HG03095 (cell line): ENCODE data around the gene PEX14.

Source experiments
- ATAC-seq: cut with Tn5 transposase; IDR thresholded peaks from one replicate; pipeline ENCODE4 v1.9.1; 2021; ENCODE audit warnings: moderate library complexity; ENCODE audit not compliant: unreplicated experiment

Gene PEX14

DNA sequence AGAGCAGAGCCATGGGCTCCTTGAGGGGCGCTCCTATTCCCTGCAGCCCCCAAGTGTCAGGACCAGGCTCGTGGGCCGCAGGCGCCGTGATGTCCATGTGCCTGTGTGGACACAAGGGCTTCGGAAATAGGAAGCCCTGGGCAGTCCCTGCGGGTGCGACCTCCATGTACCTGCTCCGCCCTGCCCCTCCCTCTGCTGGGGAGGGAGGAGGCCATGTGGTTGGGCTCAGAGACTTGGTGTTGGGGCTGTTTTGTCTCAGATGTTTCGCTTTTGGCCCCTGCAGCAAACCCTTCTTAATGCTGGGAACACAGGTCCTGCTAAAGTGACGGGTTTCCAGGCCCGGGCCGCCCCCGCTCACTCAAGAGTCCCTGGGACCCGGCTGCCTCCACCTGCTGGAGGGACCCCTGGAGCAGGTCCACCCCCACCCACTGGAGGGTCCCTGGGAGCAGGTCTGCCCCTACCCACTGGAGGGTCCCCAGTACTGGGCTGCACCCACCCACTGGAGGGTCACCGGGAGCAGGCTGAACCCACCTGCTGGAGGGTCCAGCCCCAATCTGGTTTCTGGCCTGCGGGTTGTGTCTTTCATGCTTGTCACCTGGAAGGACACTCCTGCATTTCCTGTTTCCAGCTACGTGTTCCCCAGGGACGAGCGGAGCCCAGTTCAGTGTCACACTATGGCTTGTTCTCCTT is 156.5 kb downstream of the PEX14 start:
- ATAC-seq: no peak

- no peak for ATAC-seq
These were observed 157.3 kb downstream of the PEX14 start for GRCh38 chr1:10631811-10632593.

DNA sequence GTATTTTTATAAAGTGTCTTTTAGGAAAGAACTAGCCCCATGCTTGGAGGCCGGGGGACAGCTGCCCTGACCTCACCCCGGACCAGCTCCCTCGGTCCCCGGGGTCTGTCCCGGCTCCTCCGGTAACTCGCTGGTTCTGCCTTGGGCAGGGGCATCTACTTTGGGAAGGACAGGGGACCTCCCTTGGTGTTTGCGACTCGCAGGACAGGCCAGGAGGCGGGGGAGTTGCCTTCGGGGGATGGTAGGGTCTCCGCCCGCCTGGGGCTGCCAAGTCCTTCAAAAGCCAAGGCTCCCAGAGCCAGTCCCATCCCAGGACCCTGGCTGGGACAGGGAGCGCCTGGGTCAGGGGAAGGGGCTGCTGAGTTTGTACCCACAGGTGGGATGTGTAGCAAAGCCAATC is 157.9 kb downstream of the PEX14 start:
- no peak for ATAC-seq

GRCh38 chr1:10633416-10633815 is 158.7 kb downstream of the PEX14 start:
- ATAC-seq: no peak

DNA sequence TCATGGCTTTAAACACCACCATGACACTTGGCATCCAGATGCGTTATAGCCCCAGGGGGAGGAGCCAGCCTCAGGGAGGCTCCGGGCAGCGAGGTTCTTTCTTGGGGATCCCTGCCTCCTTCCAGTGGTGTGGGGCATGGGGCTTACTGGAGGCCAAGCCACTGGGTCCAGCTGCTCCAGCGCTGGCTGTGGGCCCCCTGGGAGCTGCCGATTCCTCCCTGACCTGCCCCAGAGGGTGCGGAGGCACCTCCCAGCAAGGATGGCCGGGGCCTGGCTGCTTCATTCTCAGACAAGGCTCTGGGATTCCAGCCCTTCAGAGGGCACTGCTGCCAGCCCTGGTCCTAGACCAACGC is 159.3 kb downstream of the PEX14 start:
- no peak for ATAC-seq

DNA sequence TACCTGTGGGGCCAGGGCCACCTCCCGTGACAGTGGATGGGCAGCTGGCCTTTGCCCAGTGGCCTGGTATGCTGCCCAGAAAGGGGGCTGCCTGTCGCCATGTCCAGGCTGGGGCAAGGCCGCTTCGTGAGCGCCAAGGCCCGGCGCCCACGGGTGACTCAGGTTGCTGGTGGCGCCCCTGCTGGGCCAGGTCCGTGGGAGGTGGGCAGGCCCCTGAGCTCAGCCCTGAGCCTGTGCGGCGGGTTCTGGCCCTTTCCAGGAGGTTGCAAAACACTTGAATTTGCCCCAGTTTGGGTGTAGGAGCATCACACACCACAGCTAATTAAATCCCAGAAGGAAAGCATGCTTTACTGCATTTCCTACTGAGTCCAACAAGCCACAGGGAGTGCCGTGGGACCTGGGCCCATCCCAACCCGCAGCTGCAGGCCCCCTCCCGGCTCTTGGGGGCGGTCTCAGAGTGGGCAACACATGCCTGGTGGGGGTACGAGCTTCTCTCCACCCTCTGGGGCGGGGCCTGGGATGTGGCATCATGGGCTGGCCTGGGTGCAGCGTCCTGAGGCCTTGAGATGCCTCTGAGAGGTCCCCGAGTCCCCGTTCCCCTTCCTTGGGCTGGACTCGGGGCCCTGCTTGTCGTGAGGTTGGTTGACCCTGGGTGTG is 159.8 kb downstream of the PEX14 start:
- ATAC-seq: no peak

DNA sequence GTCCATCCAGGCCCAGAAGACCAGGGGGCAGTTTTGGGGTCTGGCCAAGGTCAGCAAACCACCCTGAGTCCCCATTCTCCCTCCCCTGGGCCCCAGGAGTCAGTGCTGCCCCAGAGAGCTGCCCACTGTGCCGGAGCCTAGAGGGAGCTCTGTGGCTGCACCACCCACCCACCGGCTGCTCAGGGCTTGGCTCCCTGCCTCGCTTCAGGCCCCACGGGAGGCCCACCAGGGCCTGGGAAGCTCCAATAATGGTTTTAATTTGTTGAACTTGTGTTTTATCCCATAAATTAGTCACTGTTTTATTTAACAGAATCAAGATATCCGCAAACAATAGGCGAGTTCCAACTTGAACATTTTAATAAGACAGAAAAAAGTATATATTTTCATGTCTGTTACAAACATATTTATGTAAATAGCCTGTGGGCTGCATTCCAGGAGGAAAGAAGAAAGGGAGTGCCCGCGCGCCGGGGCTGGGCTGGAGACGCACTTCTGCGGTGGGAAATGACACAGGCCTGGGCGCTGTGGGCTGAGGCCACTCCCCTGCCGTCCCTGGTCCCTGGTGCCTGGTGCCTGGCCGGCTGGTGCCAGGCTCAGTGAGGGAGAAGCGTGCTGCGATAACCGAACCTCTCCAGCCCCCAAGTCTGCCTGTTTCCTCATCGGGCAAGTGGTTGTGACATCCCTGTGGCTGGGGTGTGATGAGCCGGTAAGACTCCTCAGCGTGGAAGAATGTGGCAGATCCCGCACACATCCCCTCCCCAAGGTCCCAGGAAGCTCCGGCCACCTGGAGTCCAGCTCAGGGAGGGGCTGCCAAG is 160.5 kb downstream of the PEX14 start:
- ATAC-seq: no peak

DNA sequence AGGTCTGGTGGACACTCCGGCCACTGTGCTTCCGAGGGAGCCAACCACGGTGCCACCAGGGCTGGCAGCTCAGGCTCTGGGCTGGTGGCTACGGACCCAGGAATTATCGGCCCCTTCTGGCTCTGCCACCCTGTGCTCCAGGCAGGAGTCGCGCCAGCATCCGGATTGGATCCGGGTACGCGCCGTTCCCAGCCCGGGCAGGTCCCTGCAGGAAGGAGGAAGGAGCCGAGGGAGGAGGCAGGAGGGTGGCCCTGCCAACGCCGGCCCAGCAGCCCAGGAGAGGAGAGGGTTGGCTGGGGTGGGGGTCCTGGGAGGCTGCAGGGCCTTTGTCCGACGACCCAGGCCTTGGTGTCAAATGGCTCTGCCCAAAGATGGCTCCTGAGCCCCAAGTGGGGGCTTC is 161.2 kb downstream of the PEX14 start:
- no peak for ATAC-seq

GRCh38 chr1:10637400-10637799 is 162.7 kb downstream of the PEX14 start:
- ATAC-seq: no peak

- no peak for ATAC-seq
These were observed 163.2 kb downstream of the PEX14 start for GRCh38 chr1:10637834-10638558.

DNA sequence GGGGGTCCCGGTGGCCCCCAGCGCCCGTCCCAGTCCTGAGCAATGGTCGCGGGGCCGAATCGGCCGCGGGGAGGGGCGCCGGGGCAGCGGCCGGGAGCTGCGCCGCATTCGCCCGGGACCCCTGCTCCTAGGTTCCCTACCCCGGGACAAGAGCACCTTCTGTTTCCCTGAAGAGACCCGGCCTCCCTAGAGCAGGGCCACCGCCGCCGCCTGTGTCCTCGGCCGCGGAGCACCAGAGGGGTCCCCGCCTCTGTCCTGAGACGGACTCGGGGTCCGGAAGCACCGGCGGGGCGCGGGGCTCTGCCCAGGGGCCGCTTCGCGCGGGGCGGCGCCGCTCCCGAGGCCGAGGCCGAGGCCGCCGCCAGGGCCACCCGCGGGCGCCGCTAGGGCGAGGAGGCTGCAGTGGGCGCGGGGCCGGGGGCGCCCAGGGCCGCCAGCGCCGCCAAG is 163.8 kb downstream of the PEX14 start:
- no peak for ATAC-seq

DNA sequence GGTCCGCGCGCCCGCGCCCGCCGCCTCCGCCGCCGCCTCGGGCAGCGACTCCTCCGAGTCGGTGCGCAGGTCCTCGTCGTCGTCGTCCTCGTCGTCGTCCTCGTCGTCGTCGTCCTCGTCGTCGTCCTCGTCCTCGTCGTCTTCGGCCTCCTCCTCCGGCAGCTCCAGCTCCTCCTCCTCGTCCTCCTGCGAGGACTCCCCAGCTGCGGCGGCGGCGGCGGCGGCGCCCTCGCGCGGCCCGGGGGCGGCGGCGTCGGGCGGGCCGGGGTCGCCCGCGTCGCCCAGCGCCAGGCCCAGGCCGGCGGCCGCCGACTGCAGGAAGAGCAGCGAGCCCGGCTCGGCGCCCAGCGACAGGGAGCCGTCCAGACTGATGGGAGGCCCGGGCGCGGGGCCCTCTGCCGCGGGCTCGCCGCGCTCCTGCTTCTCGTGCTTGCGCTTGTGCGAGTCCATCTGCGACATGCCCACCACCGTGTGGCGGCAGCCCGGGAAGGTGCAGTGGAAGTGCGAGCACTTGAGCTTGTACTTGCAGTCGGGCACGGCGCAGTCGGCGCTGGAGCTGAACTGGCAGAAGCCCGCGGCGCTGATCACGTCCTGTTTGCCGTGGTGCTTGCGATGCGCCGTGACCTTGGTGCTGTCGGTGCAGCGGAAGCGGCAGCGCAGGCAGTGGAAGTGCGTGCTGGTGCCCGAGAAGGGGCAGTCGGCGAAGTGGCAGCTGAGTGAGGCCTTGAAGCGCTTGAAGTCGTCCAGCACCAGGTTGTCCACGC is 164.4 kb downstream of the PEX14 start:
- ATAC-seq: no peak

DNA sequence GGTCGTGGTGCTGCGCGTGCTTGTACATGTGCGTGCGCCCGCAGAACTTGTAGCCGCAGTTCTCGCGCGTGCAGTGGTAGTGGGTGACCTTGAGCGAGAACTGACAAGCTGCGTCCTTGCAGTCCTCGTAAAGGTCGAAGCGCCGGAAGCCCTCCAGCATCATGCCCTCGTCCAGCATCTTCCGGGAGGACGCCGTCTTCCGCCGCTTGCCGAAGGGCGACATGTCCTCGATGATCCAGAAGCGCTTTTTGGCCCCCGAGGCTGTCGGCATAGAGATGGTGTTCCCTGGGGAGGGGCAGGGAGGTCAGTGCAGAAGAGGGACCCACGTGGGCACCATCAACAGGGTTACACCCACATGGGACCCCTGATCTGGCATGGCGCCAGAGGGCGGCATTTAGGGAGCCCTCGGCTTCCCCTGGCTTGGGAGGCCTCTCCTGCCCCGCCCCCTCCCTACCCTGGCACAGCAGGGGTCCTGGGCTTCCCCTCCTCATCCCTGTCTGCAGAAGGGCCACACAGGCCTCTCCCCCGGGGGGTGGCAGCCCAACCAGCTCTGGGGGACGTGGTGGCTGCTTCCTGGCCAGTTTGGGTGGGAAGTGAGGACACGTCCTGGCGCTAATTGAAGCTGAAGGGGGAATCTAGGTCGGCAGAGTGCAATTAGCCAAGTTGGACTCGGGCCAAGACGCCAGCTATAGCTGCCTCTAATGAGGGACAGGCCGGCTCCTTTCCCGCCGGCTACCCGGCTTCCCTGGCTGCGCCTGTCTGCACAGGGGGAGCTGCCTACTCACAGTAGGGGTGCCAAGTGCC is 165.2 kb downstream of the PEX14 start:
- ATAC-seq: no peak

- no peak for ATAC-seq
These were observed 166.2 kb downstream of the PEX14 start for GRCh38 chr1:10640843-10641553.

GRCh38 chr1:10641976-10642375 is 167.2 kb downstream of the PEX14 start:
- no peak for ATAC-seq

GRCh38 chr1:10642403-10643080 is 167.8 kb downstream of the PEX14 start:
- no peak for ATAC-seq

- no peak for ATAC-seq
These were observed 169.0 kb downstream of the PEX14 start for GRCh38 chr1:10643607-10644306.
